Measurements from ENCODE around the gene EIF3D.
A peak's percentile ranks its signal among the peaks of the same experiment; 100 is the strongest.
"Not testable (repeated sequence)": the region's sequence is repeated elsewhere in the genome, so short reads cannot be mapped to it uniquely, and the experiment has no call there.

Gene EIF3D

DNA sequence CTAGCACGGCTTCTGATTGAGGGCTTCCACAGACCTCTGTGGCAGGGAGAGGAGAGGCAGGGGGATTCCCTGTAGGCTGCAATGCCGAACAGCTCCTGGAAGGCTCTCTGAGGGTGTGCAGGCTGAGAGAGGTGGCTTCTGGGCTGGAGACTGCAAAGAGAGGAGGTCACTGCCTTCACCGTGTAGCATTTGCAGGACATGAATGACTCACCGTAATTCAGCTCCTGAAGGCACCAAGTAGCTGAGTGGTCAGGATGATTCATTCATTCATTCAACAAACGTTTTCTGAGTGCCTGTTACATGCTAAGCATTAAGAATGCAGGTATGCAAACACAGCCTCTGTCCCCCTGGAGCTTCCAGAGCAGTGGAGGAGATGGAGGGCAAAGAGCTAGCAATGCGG is 18.0 kb upstream of the EIF3D start:
- Histone ChIP-seq H3K4me3 (ENCODE audit: low read length) (no peak overlapping the region), H3K27ac (ENCODE audit: low read depth, low read length) (no peak overlapping the region), H3K36me3 (ENCODE audit: control insufficient read depth, insufficient read depth, low read length) (no peaks in the 10 kb centered on the region), H3K27me3 (ENCODE audit: control insufficient read depth, insufficient read depth, low read length) (peaks cover 7% of the 10 kb centered on the region), H3K4me1 (ENCODE audit: control insufficient read depth, insufficient read depth, low read length) (no peaks in the 10 kb centered on the region), H3K9ac (ENCODE audit: low read length) (no peak overlapping the region)

DNA sequence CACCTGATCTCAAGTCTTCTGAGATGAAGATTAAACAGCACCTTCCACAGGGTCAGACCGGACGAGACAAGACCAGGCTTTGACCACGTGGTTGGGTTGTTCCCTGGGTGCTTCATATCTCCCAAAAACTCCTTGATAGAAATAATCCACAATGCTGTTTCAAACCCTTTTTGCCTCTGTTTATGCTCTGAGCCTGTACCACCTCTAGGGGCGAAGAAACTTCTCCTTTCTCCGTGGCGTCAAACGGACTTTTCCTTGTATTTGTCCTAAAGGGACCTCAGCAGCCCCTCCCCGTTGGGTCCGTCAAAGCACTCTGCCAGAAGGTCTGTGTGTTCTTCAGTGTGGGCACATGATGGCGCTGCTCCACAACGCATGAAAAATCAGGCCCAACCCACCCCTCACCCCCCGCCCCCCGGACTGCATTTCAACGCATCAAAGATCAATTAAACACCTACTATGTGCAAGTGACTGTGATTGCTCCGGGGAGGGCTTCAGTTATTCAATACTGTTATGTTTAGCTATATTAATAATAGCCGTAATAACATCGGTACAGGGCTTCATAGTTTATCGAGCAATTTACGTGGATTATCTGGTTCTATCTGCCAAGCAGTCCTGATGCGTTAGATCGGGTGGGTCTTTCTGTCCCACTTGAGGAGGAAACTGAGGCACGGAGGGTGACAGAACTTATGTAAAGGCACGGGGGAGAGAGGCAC is 17.3 kb upstream of the EIF3D start:
- Histone ChIP-seq H3K9ac (ENCODE audit: low read length) (no peak overlapping the region), H3K4me1 (ENCODE audit: control insufficient read depth, insufficient read depth, low read length) (no peaks in the 10 kb centered on the region), H3K27ac (ENCODE audit: low read depth, low read length) (no peak overlapping the region), H3K36me3 (ENCODE audit: control insufficient read depth, insufficient read depth, low read length) (no peaks in the 10 kb centered on the region), H3K27me3 (ENCODE audit: control insufficient read depth, insufficient read depth, low read length) (peaks cover 3% of the 10 kb centered on the region), H3K4me3 (ENCODE audit: low read length) (no peak overlapping the region)

GRCh38 chr22:36544107-36544620 is 15.2 kb upstream of the EIF3D start:
- H3K4me1 ChIP-seq (ENCODE audit: control insufficient read depth, insufficient read depth, low read length): no peaks in the 10 kb centered on the region
- H3K27me3 ChIP-seq (ENCODE audit: control insufficient read depth, insufficient read depth, low read length): no peaks in the 10 kb centered on the region
- H3K4me3 ChIP-seq (ENCODE audit: low read length): no peak overlapping the region
- H3K36me3 ChIP-seq (ENCODE audit: control insufficient read depth, insufficient read depth, low read length): no peaks in the 10 kb centered on the region
- H3K9ac ChIP-seq (ENCODE audit: low read length): no peak overlapping the region
- H3K27ac ChIP-seq (ENCODE audit: low read depth, low read length): no peak overlapping the region

DNA sequence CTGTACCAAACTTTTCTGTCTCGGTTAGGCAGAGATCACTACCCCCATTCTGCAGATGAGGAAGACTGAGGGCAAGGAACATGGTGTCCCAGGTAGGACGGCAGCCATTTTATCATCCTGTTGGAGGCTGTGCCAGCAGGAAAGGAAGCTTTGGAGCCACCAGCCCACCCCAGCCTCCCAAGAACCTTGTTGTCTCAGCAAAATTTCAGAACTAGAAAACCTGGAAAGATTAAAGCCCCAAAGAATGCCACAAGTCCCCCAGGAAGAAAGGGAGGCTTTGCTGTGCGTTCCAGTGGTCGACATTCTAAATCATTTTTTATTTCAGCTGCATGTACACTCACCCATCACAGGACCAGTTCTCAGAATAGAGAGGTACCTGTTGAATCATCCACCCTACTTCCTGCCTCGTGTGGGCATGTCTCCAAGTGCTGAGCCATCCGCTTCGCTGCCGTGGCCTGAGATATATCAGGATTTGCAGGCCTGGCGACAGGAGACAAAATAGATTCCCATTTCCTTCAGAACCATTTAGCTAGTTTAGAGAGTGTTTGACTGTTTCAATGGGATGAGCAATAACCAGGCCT is 13.0 kb upstream of the EIF3D start:
- Histone ChIP-seq H3K27me3 (ENCODE audit: control insufficient read depth, insufficient read depth, low read length) (no peaks in the 10 kb centered on the region), H3K27ac (ENCODE audit: low read depth, low read length) (no peak overlapping the region)

DNA sequence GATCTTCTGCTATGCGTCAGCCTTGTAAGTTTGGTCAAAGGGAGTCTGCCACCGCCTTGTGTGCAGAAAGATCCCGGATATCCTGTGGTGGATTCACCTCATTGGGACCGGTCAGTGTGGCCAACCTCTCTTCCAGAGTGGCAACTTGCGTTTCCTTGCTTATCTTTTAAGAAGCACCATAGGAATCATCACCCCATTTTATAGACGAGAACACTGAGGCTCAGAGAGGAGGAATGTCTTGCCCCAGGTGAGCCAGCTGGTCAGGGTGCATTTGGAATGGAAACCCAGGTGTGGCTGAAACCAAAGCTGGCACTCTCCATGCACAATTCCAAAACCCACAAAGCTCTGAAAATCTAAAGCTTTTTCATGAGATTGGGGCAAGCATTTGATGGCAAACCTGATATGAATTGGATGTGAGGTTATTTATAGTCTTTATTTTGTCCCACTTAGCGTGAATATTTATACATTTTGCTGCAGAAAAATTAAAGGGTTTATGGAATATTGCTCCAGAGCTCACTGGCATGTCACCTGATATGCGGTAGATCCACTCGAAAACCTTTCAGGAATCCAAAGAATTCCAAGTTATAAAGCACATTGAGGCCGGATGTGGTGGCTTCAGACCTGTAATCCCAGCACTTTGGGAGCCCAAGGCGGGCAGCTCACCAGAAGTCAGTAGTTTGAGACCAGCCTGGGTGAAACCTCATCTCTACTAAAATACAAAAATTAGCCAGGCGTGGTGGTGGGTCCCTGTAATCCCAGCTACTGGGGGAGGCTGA is 12.1 kb upstream of the EIF3D start:
- no peaks in the 10 kb centered on the region for H3K27me3 ChIP-seq (ENCODE audit: control insufficient read depth, insufficient read depth, low read length)
- H3K36me3 ChIP-seq (ENCODE audit: control insufficient read depth, insufficient read depth, low read length): no peaks in the 10 kb centered on the region
- no peaks in the 10 kb centered on the region for H3K4me1 ChIP-seq (ENCODE audit: control insufficient read depth, insufficient read depth, low read length)
- H3K4me3 ChIP-seq (ENCODE audit: low read length): no peak overlapping the region
- H3K27ac ChIP-seq (ENCODE audit: low read depth, low read length): no peak overlapping the region
- H3K9ac ChIP-seq (ENCODE audit: low read length): no peak overlapping the region

More for the DNA sequence above, 13.0 kb upstream of the EIF3D start:
- no peak overlapping the region for H3K9ac ChIP-seq (ENCODE audit: low read length)
- H3K36me3 ChIP-seq (ENCODE audit: control insufficient read depth, insufficient read depth, low read length): no peaks in the 10 kb centered on the region
- no peaks in the 10 kb centered on the region for H3K4me1 ChIP-seq (ENCODE audit: control insufficient read depth, insufficient read depth, low read length)
- H3K4me3 ChIP-seq (ENCODE audit: low read length): no peak overlapping the region

GRCh38 chr22:36538529-36538928 is 9.6 kb upstream of the EIF3D start:
- no peaks in the 10 kb centered on the region for H3K4me1 ChIP-seq (ENCODE audit: control insufficient read depth, insufficient read depth, low read length)
- no peaks in the 10 kb centered on the region for H3K36me3 ChIP-seq (ENCODE audit: control insufficient read depth, insufficient read depth, low read length)
- no peaks in the 10 kb centered on the region for H3K27me3 ChIP-seq (ENCODE audit: control insufficient read depth, insufficient read depth, low read length)
- H3K4me3 ChIP-seq (ENCODE audit: low read length): no peak overlapping the region
- H3K27ac ChIP-seq (ENCODE audit: low read depth, low read length): no peak overlapping the region
- no peak overlapping the region for H3K9ac ChIP-seq (ENCODE audit: low read length)

DNA sequence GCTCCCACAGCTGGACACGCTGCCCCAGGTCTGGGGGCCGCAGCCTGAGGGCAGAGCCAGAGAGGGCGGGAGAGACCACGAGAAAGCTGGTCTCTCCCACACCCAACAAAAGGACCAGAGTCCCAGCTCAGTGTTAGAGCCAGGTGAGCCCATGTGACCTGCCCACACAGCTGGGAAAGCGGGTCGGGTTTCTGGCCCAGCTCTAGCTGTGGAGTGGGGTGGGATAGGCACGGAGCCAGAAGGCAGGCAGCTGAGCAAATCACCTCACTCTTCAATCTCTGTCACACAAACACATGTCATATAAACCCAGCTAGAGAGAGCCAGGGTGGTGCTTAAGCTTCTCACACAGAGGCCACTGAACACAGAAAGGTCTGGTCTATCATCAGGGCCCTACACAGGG is 7.8 kb upstream of the EIF3D start:
- Histone ChIP-seq H3K4me3 (ENCODE audit: low read length) (no peak overlapping the region), H3K27me3 (ENCODE audit: control insufficient read depth, insufficient read depth, low read length) (no peaks in the 10 kb centered on the region), H3K9ac (ENCODE audit: low read length) (no peak overlapping the region), H3K36me3 (ENCODE audit: control insufficient read depth, insufficient read depth, low read length) (no peaks in the 10 kb centered on the region), H3K27ac (ENCODE audit: low read depth, low read length) (no peak overlapping the region), H3K4me1 (ENCODE audit: control insufficient read depth, insufficient read depth, low read length) (no peaks in the 10 kb centered on the region)

GRCh38 chr22:36533320-36533719 is 4.4 kb upstream of the EIF3D start:
- H3K27ac ChIP-seq (ENCODE audit: low read depth, low read length); H3K27me3 ChIP-seq (ENCODE audit: control insufficient read depth, insufficient read depth, low read length); H3K4me1 ChIP-seq (ENCODE audit: control insufficient read depth, insufficient read depth, low read length); H3K4me3 ChIP-seq (ENCODE audit: low read length); H3K9ac ChIP-seq (ENCODE audit: low read length); H3K36me3 ChIP-seq (ENCODE audit: control insufficient read depth, insufficient read depth, low read length): not testable (repeated sequence)

GRCh38 chr22:36532466-36532865 is 3.5 kb upstream of the EIF3D start:
- Histone ChIP-seq H3K4me1 (ENCODE audit: control insufficient read depth, insufficient read depth, low read length) (no peaks in the 10 kb centered on the region), H3K27me3 (ENCODE audit: control insufficient read depth, insufficient read depth, low read length) (no peaks in the 10 kb centered on the region), H3K36me3 (ENCODE audit: control insufficient read depth, insufficient read depth, low read length) (no peaks in the 10 kb centered on the region), H3K9ac (ENCODE audit: low read length) (no peak overlapping the region), H3K27ac (ENCODE audit: low read depth, low read length) (no peak overlapping the region), H3K4me3 (ENCODE audit: low read length) (no peak overlapping the region)

DNA sequence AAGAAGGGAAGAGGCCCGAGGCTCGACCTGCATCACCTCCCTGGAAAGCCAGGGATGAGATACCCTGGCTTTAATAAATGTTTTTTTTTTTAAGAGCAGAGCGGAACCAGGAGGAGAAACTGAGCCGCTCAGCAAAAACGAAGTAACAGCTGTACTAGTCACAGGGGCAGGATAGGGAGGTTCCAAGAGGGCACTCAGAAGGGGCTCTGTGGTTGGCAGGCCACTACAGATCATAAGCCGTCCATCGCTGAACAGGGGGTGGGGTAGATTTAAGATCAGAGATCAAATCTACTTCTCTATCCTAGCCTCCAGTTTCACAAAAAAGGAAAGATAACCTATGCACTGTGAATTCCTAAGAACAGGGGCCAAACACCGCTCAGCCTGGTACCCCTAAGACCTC is 625 bp downstream of the EIF3D start:
- no peaks in the 10 kb centered on the region for H3K4me1 ChIP-seq (ENCODE audit: control insufficient read depth, insufficient read depth, low read length)
- peak overlapping the region; percentile 94 for H3K4me3 ChIP-seq (ENCODE audit: low read length)
- H3K27ac ChIP-seq (ENCODE audit: low read depth, low read length): peak overlapping the region; percentile 97
- peak overlapping the region; percentile 83 for H3K9ac ChIP-seq (ENCODE audit: low read length)
- no peaks in the 10 kb centered on the region for H3K27me3 ChIP-seq (ENCODE audit: control insufficient read depth, insufficient read depth, low read length)
- H3K36me3 ChIP-seq (ENCODE audit: control insufficient read depth, insufficient read depth, low read length): peaks cover 27% of the 10 kb centered on the region

DNA sequence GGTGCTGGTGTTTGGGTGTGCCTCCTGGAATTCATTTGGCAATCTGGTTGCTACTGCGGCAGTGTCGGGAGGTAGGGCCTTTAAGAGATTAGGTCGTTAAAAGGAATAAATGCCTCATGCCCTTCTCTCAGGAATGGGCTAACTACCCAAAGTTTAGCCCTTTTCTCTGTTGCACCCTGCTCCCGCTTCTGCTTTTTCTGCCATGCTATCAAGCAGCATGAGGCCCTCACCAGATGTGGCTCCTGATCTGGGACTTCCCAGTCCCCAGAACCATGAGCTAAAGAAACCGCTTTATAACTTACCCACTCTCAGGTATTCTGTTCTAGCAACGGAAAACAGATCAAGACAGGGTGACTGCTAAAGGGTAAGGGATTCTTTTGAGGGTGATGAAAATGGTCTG is 6.3 kb downstream of the EIF3D start:
- no peaks in the 10 kb centered on the region for H3K4me1 ChIP-seq (ENCODE audit: control insufficient read depth, insufficient read depth, low read length)
- no peak overlapping the region for H3K4me3 ChIP-seq (ENCODE audit: low read length)
- H3K27me3 ChIP-seq (ENCODE audit: control insufficient read depth, insufficient read depth, low read length): no peaks in the 10 kb centered on the region
- no peak overlapping the region for H3K9ac ChIP-seq (ENCODE audit: low read length)
- H3K27ac ChIP-seq (ENCODE audit: low read depth, low read length): no peak overlapping the region
- peaks cover 57% of the 10 kb centered on the region for H3K36me3 ChIP-seq (ENCODE audit: control insufficient read depth, insufficient read depth, low read length)

GRCh38 chr22:36520423-36520822 is 8.5 kb downstream of the EIF3D start:
- Histone ChIP-seq H3K27me3 (ENCODE audit: control insufficient read depth, insufficient read depth, low read length) (no peaks in the 10 kb centered on the region), H3K27ac (ENCODE audit: low read depth, low read length) (no peak overlapping the region), H3K4me1 (ENCODE audit: control insufficient read depth, insufficient read depth, low read length) (no peaks in the 10 kb centered on the region), H3K9ac (ENCODE audit: low read length) (no peak overlapping the region), H3K36me3 (ENCODE audit: control insufficient read depth, insufficient read depth, low read length) (peaks cover 64% of the 10 kb centered on the region), H3K4me3 (ENCODE audit: low read length) (no peak overlapping the region)
